GM13977 (cell line): ENCODE results near the gene CABLES2.

Experiments used
- DNase-seq: peaks from one replicate; pipeline ENCODE4 v3.0.0; 2012; ENCODE audit warnings: low spot score
- CTCF ChIP-seq: IDR thresholded peaks from 2 replicates; pipeline ENCODE4 v1.5.1; 2012; ENCODE audit warnings: mild to moderate bottlenecking, control low read depth; ENCODE audit not compliant: insufficient read depth; ENCODE audit errors: extremely low read depth, missing control alignments
- in situ Hi-C: fragments of 300-500 bp; cut with MboI; formaldehyde crosslinking; loops from one replicate; pipeline ENCODE4 v1.12.0; 2022; ENCODE audit warnings: low sequenced_read_pairs, low pct_unique_long_range_greater_than_20kb, mixed read lengths, inconsistent platforms; ENCODE audit not compliant: unreplicated experiment

Gene CABLES2

DNA sequence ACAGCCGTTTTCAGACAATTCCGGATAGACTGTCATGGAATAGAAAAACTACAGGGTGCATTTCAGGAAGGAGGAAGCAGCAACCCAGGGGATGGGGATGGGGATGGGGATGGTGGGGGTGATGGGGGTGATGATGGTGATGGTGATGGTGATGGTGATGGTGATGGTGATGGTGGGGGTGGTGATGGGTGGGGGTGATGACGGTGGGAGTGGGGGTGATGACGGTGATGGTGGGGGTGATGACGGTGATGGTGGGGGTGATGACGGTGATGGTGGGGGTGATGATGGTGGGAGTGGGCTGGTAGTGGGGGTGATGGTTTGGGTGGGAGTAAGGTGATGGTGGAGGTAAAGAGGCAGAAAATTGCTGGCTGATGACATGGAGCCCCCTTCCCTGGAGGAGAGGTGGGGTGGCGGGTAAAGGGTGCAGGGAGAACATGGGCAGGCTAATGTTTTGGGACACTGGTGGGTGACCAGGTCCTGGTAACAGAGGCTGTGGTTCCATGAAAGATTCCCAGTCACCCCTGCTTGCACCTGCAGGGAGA, 57.5 kb downstream of the CABLES2 start:
- in situ Hi-C loops = no loop called here
- TF ChIP-seq CTCF = no peak
- no peak for DNase-seq

GRCh38 chr20:62348604-62349003, 58.5 kb downstream of the CABLES2 start:
- TF ChIP-seq CTCF = no peak
- no peak for DNase-seq
- in situ Hi-C loops = no loop called here

- DNase-seq = no peak
- no peak for TF ChIP-seq CTCF
- in situ Hi-C loops = no loop called here
These were observed 59.6 kb downstream of the CABLES2 start for GRCh38 chr20:62347445-62347844.

DNA sequence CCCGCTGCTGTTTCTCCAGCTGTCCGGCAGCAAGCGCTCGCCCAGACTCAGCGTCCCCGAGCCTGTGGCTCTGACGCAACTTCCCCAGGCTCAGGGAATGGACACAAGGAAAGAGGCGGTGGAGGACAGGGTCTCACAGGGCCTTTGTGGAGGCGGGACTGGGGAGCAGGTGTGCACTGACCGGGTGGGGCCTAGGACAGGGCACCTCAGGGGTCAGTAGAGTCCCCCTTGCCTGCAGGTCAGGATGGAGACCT, 60.0 kb downstream of the CABLES2 start:
- no peak for DNase-seq
- TF ChIP-seq CTCF = no peak
- in situ Hi-C loops = no loop called here

DNA sequence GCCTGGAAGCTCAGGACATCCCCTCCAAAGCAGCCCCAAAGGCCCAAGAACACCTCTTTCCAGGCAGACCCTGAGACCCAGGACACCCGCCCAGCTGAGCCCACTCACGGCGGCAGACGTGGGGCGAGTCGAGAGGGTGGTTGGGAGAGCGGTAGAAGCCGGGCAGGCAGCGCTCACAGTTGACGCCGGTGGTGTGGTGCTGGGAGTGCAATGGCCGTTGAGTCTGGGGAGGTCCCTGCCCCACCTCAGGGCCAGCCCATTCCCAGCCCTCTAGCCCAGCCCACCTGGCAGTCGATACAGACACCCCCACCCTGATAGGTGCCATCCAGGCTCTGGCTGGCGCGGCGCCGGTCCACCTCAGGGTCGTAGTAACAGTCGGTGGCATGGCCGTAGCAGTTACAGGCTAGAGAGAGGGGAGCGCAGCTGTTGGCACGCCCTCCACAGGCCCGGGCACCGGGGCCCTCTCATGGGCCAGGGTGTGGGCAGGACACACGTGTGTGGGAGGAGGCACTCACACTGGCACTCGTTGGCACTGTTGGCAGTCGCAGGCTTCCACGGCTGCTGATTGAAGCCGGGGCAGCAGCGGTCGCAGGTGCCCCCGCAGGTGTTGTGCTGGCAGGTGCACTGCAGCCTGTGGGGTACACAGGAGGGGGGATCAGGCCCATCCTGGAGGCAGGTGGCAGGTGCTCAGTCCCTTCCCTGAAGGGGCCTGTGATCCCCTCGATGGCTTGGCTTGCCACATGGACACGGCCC, 60.5 kb downstream of the CABLES2 start:
- no peak for DNase-seq
- in situ Hi-C loops = no loop called here
- TF ChIP-seq CTCF = no peak

GRCh38 chr20:62345681-62346370, 61.3 kb downstream of the CABLES2 start:
- in situ Hi-C loops = no loop called here
- TF ChIP-seq CTCF = no peak
- DNase-seq = no peak

DNA sequence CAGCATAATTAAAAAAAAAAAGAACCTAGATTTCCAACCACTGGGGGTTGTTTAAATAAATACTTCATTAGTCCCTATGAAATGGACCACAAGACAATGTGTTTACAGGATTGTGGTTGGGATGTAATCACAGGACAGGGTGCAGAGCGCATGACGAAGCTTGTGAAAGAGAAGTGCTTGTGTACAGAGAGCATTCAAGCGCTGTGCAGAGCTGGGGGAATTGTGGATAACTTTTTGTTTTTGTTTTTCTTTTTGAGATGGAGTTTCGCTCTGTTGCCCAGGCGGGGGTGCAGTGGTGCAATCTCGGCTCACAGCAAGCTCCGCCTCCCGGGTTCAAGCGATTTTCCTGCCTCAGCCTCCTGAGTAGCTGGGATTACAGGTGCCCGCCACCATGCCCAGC, 62.3 kb downstream of the CABLES2 start:
- no peak for TF ChIP-seq CTCF
- DNase-seq = no peak
- in situ Hi-C loops = no loop called here
